Fibroblast of lung (primary cell): ENCODE results near the gene ARHGEF6. TPM values are rescaled to one million over a fixed set of nuclear protein-coding genes. Genes with fewer than 3 reads are reported as not detected.

Source experiments
- DNase-seq, 2 donors: peaks; one replicate each; pipeline versions ENCODE4 v3.0.0 to v3.0.0-alpha.2; 2010; ENCODE audit warnings: low read depth in 2 of 2
- H2AFZ ChIP-seq: 2 replicates; pipeline ENCODE4 v1.5.1; 2012; ENCODE audit warnings: low read length, control low read depth, inconsistent platforms
- H3K27ac ChIP-seq: 2 replicates; pipeline ENCODE4 v1.5.1; 2011; ENCODE audit warnings: low read length, control low read depth; ENCODE audit not compliant: insufficient read depth
- H3K27me3 ChIP-seq: 2 replicates; pipeline ENCODE4 v1.5.1; 2011; ENCODE audit warnings: mild to moderate bottlenecking, low read length; ENCODE audit not compliant: control insufficient read depth, insufficient read depth
- H3K36me3 ChIP-seq: 2 replicates; pipeline ENCODE4 v1.5.1; 2011; ENCODE audit warnings: low read length; ENCODE audit not compliant: control insufficient read depth, insufficient read depth
- H3K4me1 ChIP-seq: 2 replicates; pipeline ENCODE4 v1.5.1; 2011; ENCODE audit warnings: low read length; ENCODE audit not compliant: control insufficient read depth, insufficient read depth; ENCODE audit errors: extremely low read depth
- H3K4me2 ChIP-seq: 2 replicates; pipeline ENCODE4 v1.5.1; 2011; ENCODE audit warnings: low read length, control low read depth; ENCODE audit not compliant: insufficient read depth; ENCODE audit errors: extremely low read depth
- H3K4me3 ChIP-seq, 4 experiments: fragments of 200-600 bp in 1 of 4; sonication (generic) in 1 of 4; replicated peaks in 1 of 4; 2 replicates each; pipeline ENCODE4 v1.5.1; 2011 to 2016; ENCODE audit warnings: low read length in 4 of 4, low read depth in 3 of 4, mild to moderate bottlenecking in 3 of 4, control low read depth in 2 of 4, inconsistent platforms in 1 of 4, mixed read lengths in 1 of 4; ENCODE audit not compliant: insufficient read depth in 1 of 4; ENCODE audit errors: control extremely low read depth in 1 of 4
- H3K79me2 ChIP-seq: 2 replicates; pipeline ENCODE4 v1.5.1; 2012; ENCODE audit warnings: mild to moderate bottlenecking, low read length, inconsistent platforms; ENCODE audit not compliant: control insufficient read depth, insufficient read depth
- H3K9ac ChIP-seq: 2 replicates; pipeline ENCODE4 v1.5.1; 2011; ENCODE audit warnings: mild to moderate bottlenecking, low read length, control low read depth; ENCODE audit not compliant: insufficient read depth
- H3K9me3 ChIP-seq: 2 replicates; pipeline ENCODE4 v1.5.1; 2012; ENCODE audit warnings: low read depth, low read length; ENCODE audit not compliant: control insufficient read depth, insufficient read depth
- H4K20me1 ChIP-seq: 2 replicates; pipeline ENCODE4 v1.5.1; 2011; ENCODE audit warnings: low read length; ENCODE audit not compliant: control insufficient read depth, insufficient read depth; ENCODE audit errors: extremely low read depth
- EZH2 ChIP-seq: IDR thresholded peaks from 2 replicates; pipeline ENCODE4 v1.5.1; 2012; ENCODE audit warnings: low read length, control low read depth, mild to moderate bottlenecking; ENCODE audit errors: missing control alignments
- polyA plus RNA-seq, 2 donors: library from polyadenylated mRNA; depleted of rRNA in 1 of 2; stranded (reverse) in 1 of 2; unstranded in 1 of 2; fragments of >200 nt; gene quantifications; 2 replicates each; pipeline ENCODE4 v1.2.1, GENCODE V29; 2011 to 2012; ENCODE audit warnings: missing spikeins in 1 of 2
- total RNA-seq: library from RNA; depleted of rRNA; stranded (reverse); fragments of >200 nt; gene quantifications from 2 replicates; pipeline ENCODE4 v1.2.1, GENCODE V29; 2014
- TF ChIP-seq, protein P1 (sequence below), 2 donors: IDR thresholded peaks in 1 of 2; conservative IDR thresholded peaks in 1 of 2; 1 replicate in 1 of 2; 2 replicates in 1 of 2; pipeline ENCODE4 v1.5.1; 2011 to 2012; ENCODE audit warnings: low read length in 2 of 2, control low read depth in 1 of 2, inconsistent platforms in 1 of 2, low read depth in 1 of 2, mild to moderate bottlenecking in 1 of 2

The ARHGEF6 gene
- total and polyA plus RNA-seq, 2 donors (not counting 1 experiment from before 2014, with no cell fraction given), result 30.1 to 32.5 TPM

DNA sequence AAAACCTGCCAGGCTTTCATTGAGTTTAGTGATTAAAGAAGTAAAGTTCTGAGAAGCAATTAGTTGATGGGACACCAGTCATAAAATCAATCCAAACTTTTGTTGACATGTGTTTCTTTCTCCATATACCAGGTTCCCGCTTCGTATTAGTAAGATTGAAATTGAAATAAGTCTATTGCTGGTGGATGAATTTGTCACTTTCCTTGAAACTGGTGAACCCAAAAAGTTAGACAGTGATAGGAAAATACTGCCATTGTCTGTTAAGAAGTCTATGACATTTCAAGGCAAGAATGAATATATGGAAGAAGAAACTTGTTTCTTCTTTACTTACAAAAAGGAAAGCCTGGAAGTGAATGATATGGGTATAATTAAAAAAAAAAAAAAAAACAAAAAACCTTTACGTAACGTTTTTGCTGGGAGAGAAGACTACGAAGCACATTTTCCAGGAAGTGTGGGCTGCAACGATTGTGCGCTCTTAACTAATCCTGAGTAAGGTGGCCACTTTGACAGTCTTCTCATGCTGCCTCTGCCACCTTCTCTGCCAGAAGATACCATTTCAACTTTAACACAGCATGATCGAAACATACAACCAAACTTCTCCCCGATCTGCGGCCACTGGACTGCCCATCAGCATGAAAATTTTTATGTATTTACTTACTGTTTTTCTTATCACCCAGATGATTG is 132.9 kb downstream of the ARHGEF6 start, which contains the start of gene CD40LG:
Gene CD40LG (plus strand): TSS at position 482 of the 684 bp plus-strand sequence. CDS start 91 bp downstream, at position 573.
- H3K27ac ChIP-seq, result no peak within 1 kb of the TSS
- no peak for TF ChIP-seq EZH2
- H3K79me2 ChIP-seq, result no peaks in the 10 kb centered on the region
- H3K9ac ChIP-seq, result no peak within 1 kb of the TSS
- no peak within 1 kb of the TSS for H3K4me2 ChIP-seq
- no peak for DNase-seq
- H2AFZ ChIP-seq, result no peak within 1 kb of the TSS
- no peaks in the 10 kb centered on the region for H3K4me1 ChIP-seq
- H3K36me3 ChIP-seq, result no peaks in the 10 kb centered on the region
- H3K27me3 ChIP-seq, result no peaks in the 10 kb centered on the region
- H3K9me3 ChIP-seq, result no peaks in the 10 kb centered on the region
- no peaks in the 10 kb centered on the region for H4K20me1 ChIP-seq
- no peak within 1 kb of the TSS for H3K4me3 ChIP-seq

DNA sequence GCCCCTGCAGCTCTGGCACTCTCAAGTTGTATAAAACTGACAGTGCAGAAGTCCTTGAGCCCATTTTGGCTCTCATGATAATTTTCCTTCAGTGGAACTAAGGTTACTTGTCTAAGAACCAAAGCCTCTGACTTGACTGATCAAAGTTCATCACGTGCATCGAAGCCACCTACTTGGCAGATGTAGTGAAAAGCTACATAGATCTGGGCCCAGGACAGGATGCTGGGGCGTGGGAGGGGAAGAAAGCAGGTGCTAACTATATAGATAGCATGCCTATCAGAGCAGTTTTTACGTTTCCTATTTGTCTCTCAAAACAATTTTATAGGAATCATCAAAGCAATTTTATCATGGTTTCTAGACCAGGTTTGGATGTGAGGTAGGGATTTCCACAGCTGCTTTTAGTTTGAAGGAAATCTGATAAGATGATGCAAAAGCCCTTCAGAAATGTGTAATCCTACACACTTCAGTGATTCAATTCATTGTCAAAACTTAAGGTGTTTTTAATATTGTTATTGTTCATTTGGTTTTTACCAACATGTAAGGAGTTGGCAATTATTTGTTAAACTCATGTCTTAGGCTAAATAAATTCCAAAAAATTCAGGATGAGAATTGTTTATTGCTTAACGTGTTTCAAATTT is 134.0 kb downstream of the ARHGEF6 start:
- Histone ChIP-seq H3K27ac (no peak overlapping the region), H3K9ac (no peak overlapping the region), H3K4me1 (no peaks in the 10 kb centered on the region), H2AFZ (no peak overlapping the region), H4K20me1 (no peaks in the 10 kb centered on the region), H3K27me3 (no peaks in the 10 kb centered on the region), H3K9me3 (no peaks in the 10 kb centered on the region), H3K4me2 (no peak overlapping the region), H3K36me3 (no peaks in the 10 kb centered on the region), H3K4me3 (no peak overlapping the region), H3K79me2 (no peaks in the 10 kb centered on the region)
- TF ChIP-seq EZH2, result no peak
- TF ChIP-seq, protein P1, sequence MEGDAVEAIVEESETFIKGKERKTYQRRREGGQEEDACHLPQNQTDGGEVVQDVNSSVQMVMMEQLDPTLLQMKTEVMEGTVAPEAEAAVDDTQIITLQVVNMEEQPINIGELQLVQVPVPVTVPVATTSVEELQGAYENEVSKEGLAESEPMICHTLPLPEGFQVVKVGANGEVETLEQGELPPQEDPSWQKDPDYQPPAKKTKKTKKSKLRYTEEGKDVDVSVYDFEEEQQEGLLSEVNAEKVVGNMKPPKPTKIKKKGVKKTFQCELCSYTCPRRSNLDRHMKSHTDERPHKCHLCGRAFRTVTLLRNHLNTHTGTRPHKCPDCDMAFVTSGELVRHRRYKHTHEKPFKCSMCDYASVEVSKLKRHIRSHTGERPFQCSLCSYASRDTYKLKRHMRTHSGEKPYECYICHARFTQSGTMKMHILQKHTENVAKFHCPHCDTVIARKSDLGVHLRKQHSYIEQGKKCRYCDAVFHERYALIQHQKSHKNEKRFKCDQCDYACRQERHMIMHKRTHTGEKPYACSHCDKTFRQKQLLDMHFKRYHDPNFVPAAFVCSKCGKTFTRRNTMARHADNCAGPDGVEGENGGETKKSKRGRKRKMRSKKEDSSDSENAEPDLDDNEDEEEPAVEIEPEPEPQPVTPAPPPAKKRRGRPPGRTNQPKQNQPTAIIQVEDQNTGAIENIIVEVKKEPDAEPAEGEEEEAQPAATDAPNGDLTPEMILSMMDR (conservative IDR thresholded peaks at IDR 0.05 in 1 of 2, IDR thresholded peaks at IDR 0.05 in 1 of 2; ENCODE audit: low read depth in 1 of 2, low read length in 2 of 2), result no peak
- no peak for DNase-seq

DNA sequence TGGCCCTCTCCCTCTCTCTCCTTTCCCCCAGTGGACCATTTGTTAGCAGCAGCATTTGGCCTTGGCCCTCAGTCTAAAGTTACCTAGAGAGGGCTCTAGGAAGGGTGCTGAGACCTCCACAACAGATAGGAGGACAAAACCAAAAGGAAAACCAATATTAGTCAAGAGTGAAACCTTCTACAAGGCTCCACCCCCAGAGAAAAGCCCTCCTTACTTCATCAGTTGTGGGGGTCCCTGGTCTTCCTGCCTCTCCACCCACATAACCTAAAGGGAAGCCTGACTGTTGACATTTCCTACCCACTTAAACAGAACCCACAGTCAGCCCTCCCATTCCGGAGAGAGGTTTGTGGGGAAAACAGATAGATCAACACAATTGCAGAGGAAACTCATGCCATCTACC is 137.5 kb downstream of the ARHGEF6 start:
- Histone ChIP-seq H3K9ac (no peak overlapping the region), H3K4me3 (no peak overlapping the region), H3K27me3 (no peaks in the 10 kb centered on the region), H3K9me3 (no peaks in the 10 kb centered on the region), H3K4me2 (no peak overlapping the region), H3K27ac (no peak overlapping the region), H3K36me3 (no peaks in the 10 kb centered on the region), H3K4me1 (no peaks in the 10 kb centered on the region), H2AFZ (no peak overlapping the region), H4K20me1 (no peaks in the 10 kb centered on the region), H3K79me2 (no peaks in the 10 kb centered on the region)
- TF ChIP-seq EZH2, result no peak
- TF ChIP-seq, protein P1 (conservative IDR thresholded peaks at IDR 0.05 in 1 of 2, IDR thresholded peaks at IDR 0.05 in 1 of 2; ENCODE audit: low read depth in 1 of 2, low read length in 2 of 2), result no peak
- DNase-seq, result no peak
